Measurements from ENCODE around the gene PRLR. TPM values are rescaled to one million over a fixed set of nuclear protein-coding genes. Genes with fewer than 3 reads are reported as not detected.
A peak's percentile ranks its signal among the peaks of the same experiment; 100 is the strongest.

The PRLR gene
- total and polyA plus RNA-seq, 2 of the 13 experiments (the other 11 are each of a cell fraction or from before 2014, with no cell fraction given), result 12.2 to 13.3 TPM

- TF ChIP-seq FOSL2 (CRISPR knock-in tag; IDR thresholded peaks at IDR 0.05) (no peak), EP300 (IDR thresholded peaks at IDR 0.05; ENCODE audit: low read depth in 2 of 2, low read length in 2 of 2) (peak in 1 of 2 experiments; percentile 80; a peak in 2 of 4 replicates), EP300 (CRISPR knock-in tag; IDR thresholded peaks at IDR 0.05; ENCODE audit: borderline replicate concordance) (no peak), SP5 (CRISPR knock-in tag; IDR thresholded peaks at IDR 0.05; ENCODE audit: borderline replicate concordance, low read depth) (no peak), ZNF275 (CRISPR knock-in tag; IDR thresholded peaks at IDR 0.05; ENCODE audit: borderline replicate concordance) (no peak), ZNF253 (CRISPR knock-in tag; IDR thresholded peaks at IDR 0.05; ENCODE audit: borderline replicate concordance) (no peak), HNF1A (IDR thresholded peaks at IDR 0.05; ENCODE audit: low read depth) (peak; percentile 98), HNF1A (CRISPR knock-in tag; IDR thresholded peaks at IDR 0.05; ENCODE audit: borderline replicate concordance) (peak; percentile 99), PRPF4 (IDR thresholded peaks at IDR 0.05; ENCODE audit: low read depth, low read length, poor library complexity, severe bottlenecking) (no peak), ZSCAN30 (CRISPR knock-in tag; IDR thresholded peaks at IDR 0.05) (no peak), ZBTB21 (CRISPR knock-in tag; IDR thresholded peaks at IDR 0.05) (no peak), IRF2 (CRISPR knock-in tag; IDR thresholded peaks at IDR 0.05) (peak; percentile 39; the same call in 1 of the 2 replicates), XRCC5 (optimal IDR thresholded peaks at IDR 0.05; ENCODE audit: low read length) (no peak), ELF3 (CRISPR knock-in tag; IDR thresholded peaks at IDR 0.05) (peak; percentile 67)
- TF ChIP-seq, protein P1, sequence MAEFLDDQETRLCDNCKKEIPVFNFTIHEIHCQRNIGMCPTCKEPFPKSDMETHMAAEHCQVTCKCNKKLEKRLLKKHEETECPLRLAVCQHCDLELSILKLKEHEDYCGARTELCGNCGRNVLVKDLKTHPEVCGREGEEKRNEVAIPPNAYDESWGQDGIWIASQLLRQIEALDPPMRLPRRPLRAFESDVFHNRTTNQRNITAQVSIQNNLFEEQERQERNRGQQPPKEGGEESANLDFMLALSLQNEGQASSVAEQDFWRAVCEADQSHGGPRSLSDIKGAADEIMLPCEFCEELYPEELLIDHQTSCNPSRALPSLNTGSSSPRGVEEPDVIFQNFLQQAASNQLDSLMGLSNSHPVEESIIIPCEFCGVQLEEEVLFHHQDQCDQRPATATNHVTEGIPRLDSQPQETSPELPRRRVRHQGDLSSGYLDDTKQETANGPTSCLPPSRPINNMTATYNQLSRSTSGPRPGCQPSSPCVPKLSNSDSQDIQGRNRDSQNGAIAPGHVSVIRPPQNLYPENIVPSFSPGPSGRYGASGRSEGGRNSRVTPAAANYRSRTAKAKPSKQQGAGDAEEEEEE (CRISPR knock-in tag; IDR thresholded peaks at IDR 0.05; ENCODE audit: borderline replicate concordance), result no peak
- TF ChIP-seq, protein P2, sequence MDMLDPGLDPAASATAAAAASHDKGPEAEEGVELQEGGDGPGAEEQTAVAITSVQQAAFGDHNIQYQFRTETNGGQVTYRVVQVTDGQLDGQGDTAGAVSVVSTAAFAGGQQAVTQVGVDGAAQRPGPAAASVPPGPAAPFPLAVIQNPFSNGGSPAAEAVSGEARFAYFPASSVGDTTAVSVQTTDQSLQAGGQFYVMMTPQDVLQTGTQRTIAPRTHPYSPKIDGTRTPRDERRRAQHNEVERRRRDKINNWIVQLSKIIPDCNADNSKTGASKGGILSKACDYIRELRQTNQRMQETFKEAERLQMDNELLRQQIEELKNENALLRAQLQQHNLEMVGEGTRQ (IDR thresholded peaks at IDR 0.05; ENCODE audit: low read depth, low read length), result no peak
- TF ChIP-seq, protein P2 (CRISPR knock-in tag; IDR thresholded peaks at IDR 0.05; ENCODE audit: borderline replicate concordance), result no peak
- TF ChIP-seq, protein P3, sequence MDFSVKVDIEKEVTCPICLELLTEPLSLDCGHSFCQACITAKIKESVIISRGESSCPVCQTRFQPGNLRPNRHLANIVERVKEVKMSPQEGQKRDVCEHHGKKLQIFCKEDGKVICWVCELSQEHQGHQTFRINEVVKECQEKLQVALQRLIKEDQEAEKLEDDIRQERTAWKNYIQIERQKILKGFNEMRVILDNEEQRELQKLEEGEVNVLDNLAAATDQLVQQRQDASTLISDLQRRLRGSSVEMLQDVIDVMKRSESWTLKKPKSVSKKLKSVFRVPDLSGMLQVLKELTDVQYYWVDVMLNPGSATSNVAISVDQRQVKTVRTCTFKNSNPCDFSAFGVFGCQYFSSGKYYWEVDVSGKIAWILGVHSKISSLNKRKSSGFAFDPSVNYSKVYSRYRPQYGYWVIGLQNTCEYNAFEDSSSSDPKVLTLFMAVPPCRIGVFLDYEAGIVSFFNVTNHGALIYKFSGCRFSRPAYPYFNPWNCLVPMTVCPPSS (IDR thresholded peaks at IDR 0.05), result no peak
Observed at GRCh38 chr5:35237580-35238376, 7.5 kb upstream of the PRLR start (continued).
